Esophagus muscularis mucosa (tissue), 4 donors: ENCODE results near the gene MAP1S. TPM values are rescaled to one million over a fixed set of nuclear protein-coding genes. Genes with fewer than 3 reads are reported as not detected.
A peak's percentile ranks its signal among the peaks of the same experiment; 100 is the strongest.

Experiments used
- DNase-seq: peaks from one replicate; pipeline ENCODE4 v3.0.0-alpha.2; 2017; ENCODE audit errors: extremely low spot score
- H3K27ac ChIP-seq, 4 donors: fragments of 200-600 bp; sonication (generic); replicated peaks in 1 of 4; 1 replicate in 3 of 4; 2 replicates in 1 of 4; pipeline ENCODE4 v1.5.1; 2016 to 2019; ENCODE audit warnings: mild to moderate bottlenecking in 1 of 4
- H3K27me3 ChIP-seq, 4 donors: fragments of 200-600 bp; sonication (generic); one replicate each; pipeline versions ENCODE4 v1.5.1 to v1.6.0; 2016 to 2019
- H3K36me3 ChIP-seq, 4 donors: fragments of 200-600 bp; sonication (generic); one replicate each; pipeline ENCODE4 v1.5.1; 2016 to 2019
- H3K4me1 ChIP-seq, 4 donors: fragments of 200-600 bp; sonication (generic); one replicate each; pipeline ENCODE4 v1.5.1; 2016 to 2019
- H3K4me3 ChIP-seq, 4 donors: fragments of 200-600 bp; sonication (generic); 1 replicate in 2 of 4; 2 replicates in 2 of 4; pipeline ENCODE4 v1.5.1; 2016 to 2019; ENCODE audit warnings: mild to moderate bottlenecking in 4 of 4, moderate library complexity in 1 of 4
- H3K9me3 ChIP-seq, 4 donors: fragments of 200-600 bp; sonication (generic); 1 replicate in 3 of 4; 2 replicates in 1 of 4; pipeline ENCODE4 v1.5.1; 2016 to 2019
- EP300 ChIP-seq: sonication (generic); formaldehyde crosslinking; IDR thresholded peaks from one replicate; pipeline ENCODE4 v1.6.1; 2017; ENCODE audit warnings: antibody characterized with exemption
- POLR2A ChIP-seq: fragments of 450-650 bp; IDR thresholded peaks from one replicate; pipeline ENCODE4 v1.6.1; 2017; ENCODE audit warnings: antibody characterized with exemption, moderate library complexity, mild to moderate bottlenecking, low read depth
- POLR2AphosphoS5 ChIP-seq, 2 donors: sonication (generic); formaldehyde crosslinking; IDR thresholded peaks; one replicate each; pipeline ENCODE4 v1.6.1; 2017; ENCODE audit warnings: antibody characterized with exemption in 2 of 2
- WGBS: methylation state at CpG from one replicate; pipeline ENCODE4 v1.1.5; 2018; 5-methylcytosine and 5-hydroxymethylcytosine counted together
- intact Hi-C: fragments of 100-400 bp; cut with DNase I; formaldehyde crosslinking; loops from one replicate; pipeline ENCODE4 v1.15.1; 2023
- total RNA-seq, 4 donors: library from RNA; depleted of rRNA; stranded (reverse); fragments of >200 nt; gene quantifications; one replicate each; pipeline versions ENCODE4 v1.1.0 to v1.2.1, GENCODE V29; 2016
- TF ChIP-seq, protein P1 (sequence below), 3 experiments: fragments of 200-600 bp in 2 of 3; fragments of 450-650 bp in 1 of 3; sonication (generic) in 2 of 3; IDR thresholded peaks; one replicate each; pipeline ENCODE4 v1.5.1; 2017 to 2019; ENCODE audit warnings: antibody characterized with exemption in 3 of 3, mild to moderate bottlenecking in 2 of 3, moderate library complexity in 1 of 3

MAP1S gene
- total RNA-seq, 4 donors from 2014 or later, result 24.1 to 50.9 (median 35.9) TPM

DNA sequence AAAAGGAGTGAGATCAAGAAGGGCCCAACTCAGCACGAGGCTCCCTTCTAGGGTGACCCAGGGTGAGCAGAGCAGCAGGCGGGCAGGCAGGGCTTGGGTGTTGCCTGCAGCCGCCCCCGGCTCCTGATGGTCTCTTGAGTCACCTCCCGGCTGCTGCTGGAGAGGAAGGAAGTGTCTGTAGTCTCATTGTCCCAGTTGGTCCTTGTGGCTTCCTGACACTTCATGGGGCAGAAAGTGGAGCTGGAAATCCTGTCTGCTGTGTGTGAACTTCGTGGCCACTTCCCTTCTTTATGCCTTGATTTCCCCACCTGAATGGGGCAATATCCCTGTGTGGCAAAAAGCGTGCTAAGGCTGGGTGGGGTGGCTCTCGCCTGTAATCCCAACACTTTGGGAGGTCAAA lies 2.5 kb downstream of the MAP1S start:
- DNase-seq, result no peak
- 47% methylated on average over 5 of the region's 8 CpGs for WGBS
- Histone ChIP-seq H3K27me3 (no peaks in the 10 kb centered on the region), H3K27ac (peak overlapping the region in 1 of 4 donors; percentile 8), H3K4me3 (peak overlapping the region in 1 of 4 donors; percentile 83), H3K36me3 (peaks cover 23 to 42% (median 38%) of the 10 kb centered on the region in 4 donors), H3K9me3 (no peaks in the 10 kb centered on the region), H3K4me1 (peaks cover 48 to 63% (median 60%) of the 10 kb centered on the region in 4 donors)
- TF ChIP-seq POLR2AphosphoS5 (IDR thresholded peaks at IDR 0.05) (peak in 1 of 2 donors; percentile 34), EP300 (no peak)
- intact Hi-C loops, result no loop called here

DNA sequence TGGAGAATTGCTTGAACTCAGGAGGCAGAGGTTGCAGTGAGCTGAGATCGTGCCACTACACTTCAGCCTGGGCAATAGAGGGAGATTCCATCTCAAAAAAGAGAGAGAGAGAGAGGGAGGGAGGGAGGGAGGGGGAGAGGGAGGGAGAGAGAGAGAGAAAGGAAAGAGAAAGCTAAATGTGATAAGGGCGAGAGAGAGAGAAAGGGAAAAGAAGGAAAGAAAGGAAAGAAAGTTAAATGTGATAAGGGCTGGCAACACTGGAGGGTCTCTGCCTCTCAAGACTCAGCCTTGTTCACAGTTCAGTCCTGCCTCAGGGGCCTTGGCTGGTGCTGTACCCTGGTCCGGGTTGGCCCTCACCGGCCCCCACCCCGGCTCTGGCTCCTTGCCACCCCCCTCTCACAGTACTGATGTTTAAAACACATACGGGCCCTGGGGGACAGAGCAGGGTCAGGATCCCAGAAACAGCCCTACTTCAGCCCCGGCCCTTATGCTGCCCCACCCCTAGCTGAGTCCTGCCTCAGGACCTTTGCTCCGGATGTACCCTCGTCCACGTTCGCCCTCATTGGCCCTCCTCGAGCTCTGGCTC lies 3.5 kb downstream of the MAP1S start:
- Histone ChIP-seq H3K9me3 (no peaks in the 10 kb centered on the region), H3K27ac (no peak overlapping the region), H3K36me3 (peaks cover 33 to 51% (median 48%) of the 10 kb centered on the region in 4 donors), H3K27me3 (no peaks in the 10 kb centered on the region), H3K4me3 (no peak overlapping the region), H3K4me1 (peaks cover 41 to 59% (median 52%) of the 10 kb centered on the region in 4 donors)
- DNase-seq, result no peak
- 84% methylated on average over 12 of the region's 12 CpGs for WGBS
- intact Hi-C loops, result no loop called here
- TF ChIP-seq POLR2A (no peak), EP300 (no peak), POLR2AphosphoS5 (IDR thresholded peaks at IDR 0.05) (no peak)
- TF ChIP-seq, protein P1, sequence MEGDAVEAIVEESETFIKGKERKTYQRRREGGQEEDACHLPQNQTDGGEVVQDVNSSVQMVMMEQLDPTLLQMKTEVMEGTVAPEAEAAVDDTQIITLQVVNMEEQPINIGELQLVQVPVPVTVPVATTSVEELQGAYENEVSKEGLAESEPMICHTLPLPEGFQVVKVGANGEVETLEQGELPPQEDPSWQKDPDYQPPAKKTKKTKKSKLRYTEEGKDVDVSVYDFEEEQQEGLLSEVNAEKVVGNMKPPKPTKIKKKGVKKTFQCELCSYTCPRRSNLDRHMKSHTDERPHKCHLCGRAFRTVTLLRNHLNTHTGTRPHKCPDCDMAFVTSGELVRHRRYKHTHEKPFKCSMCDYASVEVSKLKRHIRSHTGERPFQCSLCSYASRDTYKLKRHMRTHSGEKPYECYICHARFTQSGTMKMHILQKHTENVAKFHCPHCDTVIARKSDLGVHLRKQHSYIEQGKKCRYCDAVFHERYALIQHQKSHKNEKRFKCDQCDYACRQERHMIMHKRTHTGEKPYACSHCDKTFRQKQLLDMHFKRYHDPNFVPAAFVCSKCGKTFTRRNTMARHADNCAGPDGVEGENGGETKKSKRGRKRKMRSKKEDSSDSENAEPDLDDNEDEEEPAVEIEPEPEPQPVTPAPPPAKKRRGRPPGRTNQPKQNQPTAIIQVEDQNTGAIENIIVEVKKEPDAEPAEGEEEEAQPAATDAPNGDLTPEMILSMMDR (IDR thresholded peaks at IDR 0.05), result no peak

DNA sequence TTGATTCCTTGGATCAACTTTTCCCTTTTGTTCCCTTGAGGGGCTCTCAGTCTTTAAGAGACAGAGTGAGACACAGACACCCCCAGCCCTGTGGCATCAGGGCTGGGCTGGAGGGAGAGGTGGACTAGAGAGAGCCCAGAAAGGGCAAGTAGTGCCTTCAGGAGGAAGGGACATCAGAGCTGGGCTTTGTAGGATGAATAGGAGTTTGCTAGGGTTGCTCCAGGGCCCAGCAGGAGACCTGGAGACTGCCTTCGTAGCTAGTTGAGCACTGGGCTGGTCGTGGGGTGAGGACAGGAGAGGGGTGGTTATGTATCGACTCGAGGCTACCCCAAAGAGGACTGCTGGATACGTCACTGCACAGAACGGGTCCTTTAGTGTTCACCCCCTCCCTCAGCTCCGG lies 5.4 kb downstream of the MAP1S start:
- TF ChIP-seq POLR2A, result no peak
- no peak for TF ChIP-seq EP300
- TF ChIP-seq, protein P1 (IDR thresholded peaks at IDR 0.05), result no peak
- no peak for TF ChIP-seq POLR2AphosphoS5 (IDR thresholded peaks at IDR 0.05)
- intact Hi-C loops, result no loop called here
- peaks cover 33 to 58% (median 38%) of the 10 kb centered on the region in 4 donors for H3K4me1 ChIP-seq
- no peak overlapping the region for H3K4me3 ChIP-seq
- WGBS, result 93% methylated on average over 3 of the region's 7 CpGs
- H3K27me3 ChIP-seq, result no peaks in the 10 kb centered on the region
- no peak overlapping the region for H3K27ac ChIP-seq
- H3K36me3 ChIP-seq, result peaks cover 47 to 70% (median 67%) of the 10 kb centered on the region in 4 donors
- no peaks in the 10 kb centered on the region for H3K9me3 ChIP-seq
- DNase-seq, result no peak

DNA sequence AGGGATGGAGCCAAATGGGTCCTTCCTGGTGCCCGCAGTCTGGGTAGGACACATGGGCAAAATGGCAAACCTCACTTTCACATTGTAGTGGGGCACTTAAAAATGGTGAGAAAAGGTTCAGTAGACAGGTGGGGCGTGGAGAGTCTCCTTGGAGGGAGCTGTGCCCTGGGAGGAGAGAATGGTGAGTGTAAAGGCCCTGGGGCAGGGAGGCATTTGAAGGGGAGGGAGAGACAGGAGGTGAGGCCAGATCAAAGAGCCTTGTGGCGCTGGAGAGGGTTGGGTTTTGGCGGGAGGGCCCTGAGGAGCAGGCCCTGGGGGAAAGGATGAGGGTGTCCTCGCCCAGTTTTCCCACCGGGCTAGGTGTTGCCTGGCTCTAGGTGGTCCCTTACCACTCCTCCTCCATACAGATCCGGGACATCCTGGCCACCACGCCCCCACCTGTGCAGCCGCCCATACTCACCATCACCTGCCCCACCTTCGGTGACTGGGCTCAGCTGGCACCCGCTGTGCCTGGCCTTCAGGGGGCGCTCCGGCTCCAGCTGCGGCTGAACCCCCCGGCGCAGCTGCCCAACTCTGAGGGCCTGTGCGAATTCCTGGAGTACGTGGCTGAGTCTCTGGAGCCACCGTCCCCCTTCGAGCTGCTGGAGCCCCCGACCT lies 6.3 kb downstream of the MAP1S start:
- DNase-seq, result no peak
- Histone ChIP-seq H3K27me3 (no peaks in the 10 kb centered on the region), H3K4me1 (peaks cover 27 to 49% (median 32%) of the 10 kb centered on the region in 4 donors), H3K4me3 (no peak overlapping the region), H3K36me3 (peaks cover 52 to 79% (median 75%) of the 10 kb centered on the region in 4 donors), H3K27ac (no peak overlapping the region), H3K9me3 (no peaks in the 10 kb centered on the region)
- TF ChIP-seq, protein P1 (IDR thresholded peaks at IDR 0.05), result peak in 1 of 3 experiments; percentile 7
- TF ChIP-seq EP300, result no peak
- 90% methylated on average over 15 of the region's 21 CpGs for WGBS
- intact Hi-C loops, result no loop called here

DNA sequence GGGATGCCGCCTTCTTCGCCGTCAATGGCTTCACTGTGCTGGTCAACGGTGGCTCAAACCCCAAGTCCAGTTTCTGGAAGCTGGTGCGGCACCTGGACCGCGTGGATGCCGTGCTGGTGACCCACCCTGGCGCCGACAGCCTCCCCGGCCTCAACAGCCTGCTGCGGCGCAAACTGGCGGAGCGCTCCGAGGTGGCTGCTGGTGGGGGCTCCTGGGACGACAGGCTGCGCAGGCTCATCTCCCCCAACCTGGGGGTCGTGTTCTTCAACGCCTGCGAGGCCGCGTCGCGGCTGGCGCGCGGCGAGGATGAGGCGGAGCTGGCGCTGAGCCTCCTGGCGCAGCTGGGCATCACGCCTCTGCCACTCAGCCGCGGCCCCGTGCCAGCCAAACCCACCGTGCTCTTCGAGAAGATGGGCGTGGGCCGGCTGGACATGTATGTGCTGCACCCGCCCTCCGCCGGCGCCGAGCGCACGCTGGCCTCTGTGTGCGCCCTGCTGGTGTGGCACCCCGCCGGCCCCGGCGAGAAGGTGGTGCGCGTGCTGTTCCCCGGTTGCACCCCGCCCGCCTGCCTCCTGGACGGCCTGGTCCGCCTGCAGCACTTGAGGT lies 7.0 kb downstream of the MAP1S start:
- no peaks in the 10 kb centered on the region for H3K27me3 ChIP-seq
- no peak for DNase-seq
- peaks cover 20 to 43% (median 25%) of the 10 kb centered on the region in 4 donors for H3K4me1 ChIP-seq
- H3K4me3 ChIP-seq, result no peak overlapping the region
- WGBS, result 96% methylated on average over 18 of the region's 59 CpGs
- TF ChIP-seq POLR2AphosphoS5 (IDR thresholded peaks at IDR 0.05), result no peak
- TF ChIP-seq, protein P1 (IDR thresholded peaks at IDR 0.05), result no peak
- no peak for TF ChIP-seq EP300
- no peak for TF ChIP-seq POLR2A
- H3K27ac ChIP-seq, result no peak overlapping the region
- peaks cover 59 to 86% (median 82%) of the 10 kb centered on the region in 4 donors for H3K36me3 ChIP-seq
- intact Hi-C loops, result no loop called here
- no peaks in the 10 kb centered on the region for H3K9me3 ChIP-seq
